CD4-positive, alpha-beta T cell (primary cell): ENCODE measurements around the gene C4orf50. TPM values are rescaled to one million over a fixed set of nuclear protein-coding genes. Genes with fewer than 3 reads are reported as not detected.

Experiments
- ATAC-seq: fragments of 200-7000 bp; cut with Tn5 transposase; one replicate; pipeline ENCODE4 v1.10.0; 2022; ENCODE audit warnings: mild to moderate bottlenecking; ENCODE audit not compliant: poor library complexity
- CTCF ChIA-PET: fragments of 350-600 bp; sonication (Branson Sonifier 250); formaldehyde crosslinking; loops from one replicate; lab custom pipeline; 2021; ENCODE audit warnings: antibody characterized with exemption, inconsistent platforms; lab: Charles Lee
- POLR2A ChIA-PET: fragments of 350-600 bp; sonication (Branson Sonifier 250); formaldehyde crosslinking; loops from one replicate; lab custom pipeline; 2021; ENCODE audit warnings: antibody characterized with exemption, inconsistent platforms; lab: Charles Lee
- DNase-seq, 14 experiments: peaks; one replicate each; pipeline ENCODE4 v3.0.0-alpha.2; 2013 to 2020; ENCODE audit warnings: mixed read lengths in 2 of 14
- H3K27ac ChIP-seq, 2 donors: one replicate each; pipeline versions ENCODE4 v1.5.1 to v1.7.0; 2013; ENCODE audit warnings: low read length in 2 of 2, low read depth in 1 of 2, mild to moderate bottlenecking in 1 of 2
- H3K27me3 ChIP-seq, 2 experiments: 1 replicate in 1 of 2; 2 replicates in 1 of 2; pipeline versions ENCODE4 v1.6.1 to v1.7.0; 2013; ENCODE audit warnings: low read length in 2 of 2, control low read depth in 1 of 2, mild to moderate bottlenecking in 1 of 2, moderate library complexity in 1 of 2; ENCODE audit not compliant: insufficient read depth in 2 of 2, control insufficient read depth in 1 of 2
- H3K36me3 ChIP-seq: one replicate; pipeline ENCODE4 v1.6.1; 2013; ENCODE audit warnings: low read length, control low read depth; ENCODE audit not compliant: insufficient read depth
- H3K4me1 ChIP-seq: one replicate; pipeline ENCODE4 v1.6.1; 2013; ENCODE audit warnings: low read length, control low read depth; ENCODE audit not compliant: insufficient read depth
- H3K4me3 ChIP-seq: one replicate; pipeline ENCODE4 v1.5.1; 2013; ENCODE audit warnings: mild to moderate bottlenecking, low read length, moderate library complexity
- H3K9me3 ChIP-seq, 2 experiments: 1 replicate in 1 of 2; 2 replicates in 1 of 2; pipeline versions ENCODE4 v1.6.1 to v1.7.0; 2013; ENCODE audit warnings: low read length in 2 of 2, mild to moderate bottlenecking in 2 of 2, control low read depth in 1 of 2, moderate library complexity in 1 of 2; ENCODE audit not compliant: control insufficient read depth in 1 of 2, insufficient read depth in 1 of 2
- H3K27ac Mint-ChIP-seq: one replicate; pipeline ENCODE4 v1.8.0; 2020; ENCODE audit warnings: mixed read lengths
- H3K27me3 Mint-ChIP-seq: one replicate; pipeline ENCODE4 v1.8.0; 2021; ENCODE audit warnings: mixed read lengths
- H3K36me3 Mint-ChIP-seq: one replicate; pipeline ENCODE4 v1.8.0; 2021; ENCODE audit warnings: low read depth, mixed read lengths
- H3K4me1 Mint-ChIP-seq: one replicate; pipeline ENCODE4 v1.8.0; 2021; ENCODE audit warnings: low read depth, mixed read lengths
- H3K4me3 Mint-ChIP-seq: one replicate; pipeline ENCODE4 v1.8.0; 2020; ENCODE audit warnings: mild to moderate bottlenecking, mixed read lengths
- H3K9me3 Mint-ChIP-seq: one replicate; pipeline ENCODE4 v1.8.0; 2020; ENCODE audit warnings: mixed read lengths
- intact Hi-C, 2 experiments: fragments of 100-400 bp; cut with DNase I in 1 of 2; cut with micrococcal nuclease in 1 of 2; formaldehyde crosslinking; loops; one replicate each; pipeline versions ENCODE4 v1.15.1 to v1.9.0; 2023 to 2025; cut with DNase I, micrococcal nuclease
- total RNA-seq, 174 experiments: library from RNA in 2 of 174; stranded (reverse) in 2 of 174; gene quantifications; one replicate each; pipeline ENCODE4 v1.2.3 and lab custom pipeline; 2021 to 2026
- TF ChIP-seq, protein P1 (sequence below): fragments of 200-600 bp; IDR thresholded peaks from one replicate; pipeline ENCODE4 v1.8.0; 2022; ENCODE audit warnings: antibody characterized with exemption, mild to moderate bottlenecking

Gene C4orf50
- total RNA-seq, 2 experiments from 2014 or later: 0.16 to 0.20 TPM

DNA sequence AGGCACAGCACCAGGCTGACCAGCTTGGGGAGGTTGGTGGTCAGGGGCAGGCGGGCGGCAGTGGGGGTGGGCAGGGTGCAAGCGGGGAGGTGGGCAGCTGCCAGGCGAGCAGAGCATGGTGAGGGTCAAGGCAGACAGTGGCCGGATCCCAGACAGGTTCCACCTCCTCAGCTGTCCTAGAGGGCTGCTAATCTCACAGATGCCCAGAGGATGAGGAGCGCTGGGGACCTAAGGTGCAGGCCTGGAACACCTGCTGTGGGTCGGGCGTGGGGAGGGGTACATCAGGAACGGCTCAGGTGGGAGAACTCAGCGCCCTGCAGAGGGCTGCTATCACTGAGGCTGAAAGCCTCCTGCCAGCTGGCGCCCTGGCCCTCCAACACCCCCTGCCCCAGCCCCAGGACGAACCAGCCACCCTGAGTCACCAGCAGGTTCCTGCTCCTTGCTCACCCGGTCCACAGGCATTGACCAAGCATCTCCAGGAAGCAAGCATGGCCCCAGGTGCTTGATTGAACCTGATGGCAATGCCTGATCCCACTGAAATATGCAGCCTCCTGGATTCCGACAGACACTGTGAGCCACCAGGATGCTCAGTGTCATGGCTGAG lies 28.4 kb upstream of the C4orf50 start:
- Histone ChIP-seq H3K27ac (no peak overlapping the region), H3K36me3 (no peaks in the 10 kb centered on the region), H3K4me3 (no peak overlapping the region), H3K27me3 (no peaks in the 10 kb centered on the region), H3K9me3 (peaks cover 0 to 10% of the 10 kb centered on the region in 2 experiments), H3K4me1 (peaks cover 2% of the 10 kb centered on the region)
- Mint-ChIP-seq H3K27ac (no peak overlapping the region), H3K36me3 (no peaks in the 10 kb centered on the region), H3K4me3 (no peak overlapping the region), H3K4me1 (peaks cover 5% of the 10 kb centered on the region), H3K27me3 (peaks cover 16% of the 10 kb centered on the region), H3K9me3 (no peaks in the 10 kb centered on the region)
- TF ChIP-seq, protein P1, sequence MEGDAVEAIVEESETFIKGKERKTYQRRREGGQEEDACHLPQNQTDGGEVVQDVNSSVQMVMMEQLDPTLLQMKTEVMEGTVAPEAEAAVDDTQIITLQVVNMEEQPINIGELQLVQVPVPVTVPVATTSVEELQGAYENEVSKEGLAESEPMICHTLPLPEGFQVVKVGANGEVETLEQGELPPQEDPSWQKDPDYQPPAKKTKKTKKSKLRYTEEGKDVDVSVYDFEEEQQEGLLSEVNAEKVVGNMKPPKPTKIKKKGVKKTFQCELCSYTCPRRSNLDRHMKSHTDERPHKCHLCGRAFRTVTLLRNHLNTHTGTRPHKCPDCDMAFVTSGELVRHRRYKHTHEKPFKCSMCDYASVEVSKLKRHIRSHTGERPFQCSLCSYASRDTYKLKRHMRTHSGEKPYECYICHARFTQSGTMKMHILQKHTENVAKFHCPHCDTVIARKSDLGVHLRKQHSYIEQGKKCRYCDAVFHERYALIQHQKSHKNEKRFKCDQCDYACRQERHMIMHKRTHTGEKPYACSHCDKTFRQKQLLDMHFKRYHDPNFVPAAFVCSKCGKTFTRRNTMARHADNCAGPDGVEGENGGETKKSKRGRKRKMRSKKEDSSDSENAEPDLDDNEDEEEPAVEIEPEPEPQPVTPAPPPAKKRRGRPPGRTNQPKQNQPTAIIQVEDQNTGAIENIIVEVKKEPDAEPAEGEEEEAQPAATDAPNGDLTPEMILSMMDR: no peak
- no peak for DNase-seq
- ATAC-seq: no peak
- intact Hi-C loops: no loop called here
- POLR2A ChIA-PET: no interaction called here
- CTCF ChIA-PET: no interaction called here

DNA sequence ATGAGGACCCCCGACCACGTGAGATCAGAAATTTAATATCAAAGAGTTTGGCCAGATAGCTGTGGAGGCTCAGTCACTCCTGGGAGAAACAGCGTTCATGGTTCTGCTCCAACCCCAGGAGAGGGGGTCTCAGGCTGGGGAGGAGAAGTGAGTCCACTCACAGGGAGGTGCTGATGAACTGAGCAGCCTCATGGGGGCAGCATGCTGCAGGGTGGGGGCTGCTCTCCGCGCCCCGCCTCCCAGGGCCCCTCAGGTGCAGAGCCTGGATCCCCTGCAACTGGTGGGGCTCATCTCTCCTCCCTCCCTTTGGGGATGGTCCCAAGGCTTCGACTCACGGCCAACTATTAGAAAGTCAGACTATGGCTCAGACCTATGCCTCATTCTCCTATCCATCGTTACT lies 26.6 kb upstream of the C4orf50 start:
- CTCF ChIA-PET: no interaction called here
- intact Hi-C loops: no loop called here
- H3K27ac Mint-ChIP-seq: no peak overlapping the region

DNA sequence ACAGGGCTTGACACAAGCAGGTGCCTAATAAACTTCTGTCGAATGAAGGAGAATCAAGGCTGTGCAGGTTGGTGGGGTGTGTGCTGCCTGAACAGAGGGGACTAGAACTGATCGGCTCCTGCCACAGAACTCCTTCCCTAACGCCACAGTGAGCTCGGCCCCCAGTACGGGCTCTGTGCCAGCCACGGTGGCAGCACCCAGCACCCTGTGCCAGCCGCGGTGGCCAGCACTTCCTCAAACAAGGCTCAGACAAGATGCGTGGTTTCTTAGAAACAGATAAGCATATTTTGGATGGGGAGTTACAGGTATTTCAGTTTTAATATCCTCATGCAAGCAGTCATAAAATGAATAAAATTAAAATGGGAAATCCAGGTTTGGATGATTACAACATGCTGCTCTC lies 26.0 kb upstream of the C4orf50 start:
- TF ChIP-seq, protein P1: no peak
- H3K4me3 Mint-ChIP-seq: no peak overlapping the region
- H3K4me1 Mint-ChIP-seq: peaks cover 5% of the 10 kb centered on the region
- Histone ChIP-seq H3K27me3 (no peaks in the 10 kb centered on the region), H3K4me3 (no peak overlapping the region), H3K27ac (no peak overlapping the region), H3K9me3 (peaks cover 0 to 6% of the 10 kb centered on the region in 2 experiments), H3K4me1 (peaks cover 2% of the 10 kb centered on the region), H3K36me3 (no peaks in the 10 kb centered on the region)
- H3K9me3 Mint-ChIP-seq: no peaks in the 10 kb centered on the region
- ATAC-seq: no peak
- ChIA-PET POLR2A (no interaction called here), CTCF (no interaction called here)
- DNase-seq: no peak
- intact Hi-C loops: no loop called here
- peaks cover 16% of the 10 kb centered on the region for H3K27me3 Mint-ChIP-seq
- no peaks in the 10 kb centered on the region for H3K36me3 Mint-ChIP-seq
- H3K27ac Mint-ChIP-seq: no peak overlapping the region

More for the DNA sequence above, 26.6 kb upstream of the C4orf50 start:
- H3K4me3 ChIP-seq: no peak overlapping the region
- H3K36me3 ChIP-seq: no peaks in the 10 kb centered on the region
- Mint-ChIP-seq H3K4me1 (peaks cover 5% of the 10 kb centered on the region), H3K27me3 (peaks cover 16% of the 10 kb centered on the region), H3K9me3 (no peaks in the 10 kb centered on the region), H3K4me3 (no peak overlapping the region), H3K36me3 (no peaks in the 10 kb centered on the region)
- H3K27ac ChIP-seq: no peak overlapping the region
- ATAC-seq: no peak
- no peak for DNase-seq
- peaks cover 2% of the 10 kb centered on the region for H3K4me1 ChIP-seq
- TF ChIP-seq, protein P1: no peak
- H3K27me3 ChIP-seq: no peaks in the 10 kb centered on the region
- H3K9me3 ChIP-seq: peaks cover 0 to 6% of the 10 kb centered on the region in 2 experiments
- POLR2A ChIA-PET: no interaction called here
